ENCODE results near the gene UFC1. TPM values are rescaled to one million over a fixed set of nuclear protein-coding genes. Genes with fewer than 3 reads are reported as not detected.

UFC1 gene
- total and polyA plus RNA-seq, 2 experiments from 2014 or later: 57.5 to 77.0 TPM

DNA sequence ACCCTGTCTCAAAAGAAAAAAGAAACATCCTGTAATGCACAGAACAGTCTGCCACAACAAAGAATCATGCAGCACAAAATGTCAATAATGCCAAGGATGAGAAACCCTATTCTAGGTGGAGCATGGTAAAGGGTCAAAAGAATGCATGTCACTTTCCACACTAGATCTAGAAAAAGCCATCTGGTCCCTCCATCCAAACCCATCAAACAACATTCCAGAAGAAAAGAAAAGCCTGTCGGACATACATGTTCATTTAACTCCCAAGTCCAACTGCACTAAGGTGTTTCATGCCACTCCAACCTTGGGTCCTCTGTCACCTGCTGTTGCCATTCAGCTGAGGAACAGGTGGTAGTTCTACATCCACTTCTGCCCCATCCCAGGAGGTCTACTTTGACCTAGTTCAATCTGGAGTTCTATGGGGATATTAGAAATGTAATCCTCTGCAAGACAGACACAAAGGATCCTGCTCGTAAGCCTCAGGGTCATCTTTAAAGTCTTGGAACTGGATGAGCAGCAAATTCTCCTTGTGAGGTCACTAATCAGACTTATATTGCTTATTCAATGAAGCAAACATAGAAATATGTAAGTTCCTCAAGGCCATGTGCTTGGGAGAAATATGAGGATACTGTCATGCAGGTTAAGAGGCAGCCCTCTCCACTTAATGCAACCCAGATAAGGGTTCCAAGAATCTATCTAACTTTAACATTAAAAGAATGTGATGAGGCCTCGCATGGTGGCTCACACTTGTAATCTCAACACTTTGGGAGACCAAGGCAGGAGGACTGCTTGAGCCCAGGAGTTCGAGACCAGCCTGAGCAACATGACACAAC, 25.0 kb upstream of the UFC1 start (continued):
- TF ChIP-seq REST (IDR thresholded peaks at IDR 0.05; ENCODE audit: unreplicated experiment): no peak
- TF ChIP-seq STAT1 (IDR thresholded peaks at IDR 0.05; ENCODE audit: unreplicated experiment): no peak
- no peak for TF ChIP-seq ZNF331 (CRISPR knock-in tag; IDR thresholded peaks at IDR 0.05; ENCODE audit: low read depth)
- no peak for TF ChIP-seq EZH2 (IDR thresholded peaks at IDR 0.05; ENCODE audit: low read depth, unreplicated experiment)
- no peak for TF ChIP-seq CREB1 (CRISPR knock-in tag; IDR thresholded peaks at IDR 0.05; ENCODE audit: low read depth)
- no peak for TF ChIP-seq ZNF114 (CRISPR knock-in tag; IDR thresholded peaks at IDR 0.05)

DNA sequence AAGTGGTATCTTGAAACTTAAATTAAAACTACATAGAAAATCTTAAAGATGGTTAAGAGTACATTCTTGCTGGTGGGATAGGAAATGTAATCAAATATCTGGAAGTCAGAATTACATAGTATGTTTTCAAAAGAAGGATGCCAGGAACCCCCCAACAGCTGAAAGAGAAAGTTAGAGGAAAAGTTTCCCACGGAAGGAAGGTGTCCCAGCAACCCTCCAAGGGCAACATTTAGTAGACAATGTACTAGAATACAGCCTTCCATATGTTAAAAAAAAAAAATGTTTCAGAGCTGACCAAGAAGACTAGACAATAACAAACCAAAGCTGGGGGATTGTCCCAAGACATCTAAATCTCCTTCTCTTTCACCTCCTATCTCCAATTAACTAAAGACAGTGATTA, 23.5 kb upstream of the UFC1 start:
- Mint-ChIP-seq H3K27me3 (ENCODE audit: insufficient read depth, low read depth, poor library complexity) (peaks cover 3% of the 10 kb centered on the region), H3K9me3 (no peaks in the 10 kb centered on the region), H3K36me3 (ENCODE audit: low read depth) (peaks cover 34% of the 10 kb centered on the region), H3K27ac (peak overlapping the region; percentile 97; the same call in 1 of the 2 replicates), H3K4me3 (no peak overlapping the region; the same call in 1 of the 3 replicates), H3K4me1 (peaks cover 20% of the 10 kb centered on the region)
- ATAC-seq (no peak), DNase-seq (ENCODE audit: low spot score) (no peak)
- Histone ChIP-seq H3K36me3 (ENCODE audit: insufficient read depth) (peaks cover 20% of the 10 kb centered on the region), H3F3A (replicated peaks; ENCODE audit: low read depth) (peaks cover 25% of the 10 kb centered on the region), H3K9me2 (ENCODE audit: insufficient read depth) (no peaks in the 10 kb centered on the region; the same call in 1 of the 2 replicates), H2AFZ (no peak overlapping the region), H3K4me1 (ENCODE audit: insufficient read depth) (peaks cover 22% of the 10 kb centered on the region), H3K27ac (ENCODE audit: low read depth) (no peak overlapping the region), H4K20me1 (replicated peaks; ENCODE audit: insufficient read depth) (no peaks in the 10 kb centered on the region; the same call in none of the 2 replicates), H3K79me2 (replicated peaks; ENCODE audit: insufficient read depth) (peaks cover 84% of the 10 kb centered on the region), H3K27me3 (ENCODE audit: insufficient read depth) (no peaks in the 10 kb centered on the region), H3K4me2 (0 out of 2 replicates have a peak overlapping the region, but pooled peaks have one; percentile 87), H3K4me3 (peak overlapping the region; percentile 77; the same call in 1 of the 2 replicates)
- TF ChIP-seq, protein P1, sequence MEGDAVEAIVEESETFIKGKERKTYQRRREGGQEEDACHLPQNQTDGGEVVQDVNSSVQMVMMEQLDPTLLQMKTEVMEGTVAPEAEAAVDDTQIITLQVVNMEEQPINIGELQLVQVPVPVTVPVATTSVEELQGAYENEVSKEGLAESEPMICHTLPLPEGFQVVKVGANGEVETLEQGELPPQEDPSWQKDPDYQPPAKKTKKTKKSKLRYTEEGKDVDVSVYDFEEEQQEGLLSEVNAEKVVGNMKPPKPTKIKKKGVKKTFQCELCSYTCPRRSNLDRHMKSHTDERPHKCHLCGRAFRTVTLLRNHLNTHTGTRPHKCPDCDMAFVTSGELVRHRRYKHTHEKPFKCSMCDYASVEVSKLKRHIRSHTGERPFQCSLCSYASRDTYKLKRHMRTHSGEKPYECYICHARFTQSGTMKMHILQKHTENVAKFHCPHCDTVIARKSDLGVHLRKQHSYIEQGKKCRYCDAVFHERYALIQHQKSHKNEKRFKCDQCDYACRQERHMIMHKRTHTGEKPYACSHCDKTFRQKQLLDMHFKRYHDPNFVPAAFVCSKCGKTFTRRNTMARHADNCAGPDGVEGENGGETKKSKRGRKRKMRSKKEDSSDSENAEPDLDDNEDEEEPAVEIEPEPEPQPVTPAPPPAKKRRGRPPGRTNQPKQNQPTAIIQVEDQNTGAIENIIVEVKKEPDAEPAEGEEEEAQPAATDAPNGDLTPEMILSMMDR (conservative IDR thresholded peaks at IDR 0.05; ENCODE audit: low read depth in 2 of 2): no peak
- no peak for TF ChIP-seq REST (IDR thresholded peaks at IDR 0.05; ENCODE audit: unreplicated experiment)
- no peak for TF ChIP-seq POLR2AphosphoS5 (IDR thresholded peaks at IDR 0.05; ENCODE audit: low read depth)
- TF ChIP-seq STAT1 (IDR thresholded peaks at IDR 0.05; ENCODE audit: unreplicated experiment): no peak
- TF ChIP-seq ZNF331 (CRISPR knock-in tag; IDR thresholded peaks at IDR 0.05; ENCODE audit: low read depth): no peak
- no peak for TF ChIP-seq EZH2 (IDR thresholded peaks at IDR 0.05; ENCODE audit: low read depth, unreplicated experiment)
- TF ChIP-seq NANOG (IDR thresholded peaks at IDR 0.05; ENCODE audit: borderline replicate concordance): no peak
- TF ChIP-seq, protein P2, sequence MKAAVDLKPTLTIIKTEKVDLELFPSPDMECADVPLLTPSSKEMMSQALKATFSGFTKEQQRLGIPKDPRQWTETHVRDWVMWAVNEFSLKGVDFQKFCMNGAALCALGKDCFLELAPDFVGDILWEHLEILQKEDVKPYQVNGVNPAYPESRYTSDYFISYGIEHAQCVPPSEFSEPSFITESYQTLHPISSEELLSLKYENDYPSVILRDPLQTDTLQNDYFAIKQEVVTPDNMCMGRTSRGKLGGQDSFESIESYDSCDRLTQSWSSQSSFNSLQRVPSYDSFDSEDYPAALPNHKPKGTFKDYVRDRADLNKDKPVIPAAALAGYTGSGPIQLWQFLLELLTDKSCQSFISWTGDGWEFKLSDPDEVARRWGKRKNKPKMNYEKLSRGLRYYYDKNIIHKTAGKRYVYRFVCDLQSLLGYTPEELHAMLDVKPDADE (IDR thresholded peaks at IDR 0.05): no peak
- no peak for TF ChIP-seq EZH2phosphoT487 (IDR thresholded peaks at IDR 0.05; ENCODE audit: unreplicated experiment)
- no peak for TF ChIP-seq CREB1 (CRISPR knock-in tag; IDR thresholded peaks at IDR 0.05; ENCODE audit: low read depth)
